ENCODE data around the gene CDC42EP5.
"Not testable (repeated sequence)": the region's sequence is repeated elsewhere in the genome, so short reads cannot be mapped to it uniquely, and the experiment has no call there.

Gene CDC42EP5

GRCh38 chr19:54489766-54490165, 16.7 kb upstream of the CDC42EP5 start:
- no peak for DNase-seq (ENCODE audit: low read depth in 2 of 2)

DNA sequence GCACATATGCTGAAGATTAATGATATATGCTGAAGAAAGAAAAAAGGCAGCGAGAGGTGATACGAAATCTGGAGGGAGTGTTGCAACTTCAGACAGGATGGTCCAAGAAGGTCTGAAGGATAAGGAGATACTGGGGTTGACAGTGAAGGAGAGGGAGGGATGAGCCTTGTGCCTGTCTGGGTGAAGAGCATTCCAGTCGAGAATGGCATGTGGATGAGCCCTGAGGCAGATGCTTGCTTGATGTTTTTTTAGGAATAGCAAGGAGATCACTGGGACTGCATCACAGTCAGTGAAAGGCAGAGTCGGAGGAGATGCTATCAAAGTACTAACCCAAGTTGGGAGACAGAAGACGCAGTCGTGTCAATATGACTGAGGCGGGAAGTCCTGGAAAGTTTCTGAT, 16.2 kb upstream of the CDC42EP5 start:
- no peak for DNase-seq (ENCODE audit: low read depth in 2 of 2)

DNA sequence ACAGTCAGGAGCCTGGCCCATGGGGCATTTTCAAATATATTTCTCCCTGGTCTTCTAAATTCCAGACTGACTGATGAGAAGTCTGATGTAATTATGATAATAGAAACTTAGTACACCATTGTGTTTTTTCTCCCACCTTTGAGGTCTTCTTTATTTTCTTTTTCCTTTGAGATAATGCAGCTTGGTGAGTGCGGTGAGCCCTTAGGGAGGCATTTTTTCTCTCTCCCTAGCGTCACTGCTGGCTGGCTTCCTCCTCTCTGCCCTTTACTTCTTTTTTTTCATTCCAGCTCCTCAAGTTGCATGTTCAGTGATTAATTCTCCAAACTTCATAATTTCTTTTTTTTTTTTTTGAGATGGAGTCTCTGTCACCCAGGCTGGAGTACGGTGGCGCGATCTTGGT, 12.8 kb upstream of the CDC42EP5 start:
- DNase-seq (ENCODE audit: low read depth in 2 of 2), result no peak

DNA sequence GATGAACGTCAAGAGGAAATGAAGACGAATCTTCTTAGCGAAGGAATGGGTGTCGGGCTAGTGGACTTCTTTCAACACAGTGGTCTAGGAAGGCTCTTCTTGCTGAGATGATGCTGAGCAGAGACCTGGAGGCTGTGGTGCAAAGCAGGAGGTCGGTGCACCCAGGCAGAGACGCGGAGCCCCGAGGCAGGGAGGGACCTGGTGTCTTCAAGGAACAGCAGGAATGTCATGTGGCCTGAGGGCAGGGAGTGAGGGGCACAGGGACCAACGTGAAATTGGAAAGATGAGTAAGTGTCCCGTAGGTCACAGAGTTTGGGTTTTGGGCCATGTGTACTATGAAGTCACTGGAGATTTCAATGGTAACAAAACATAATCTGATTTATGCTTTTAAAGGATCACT, 11.4 kb upstream of the CDC42EP5 start:
- no peak for DNase-seq (ENCODE audit: low read depth in 2 of 2)

GRCh38 chr19:54482889-54483288, 9.8 kb upstream of the CDC42EP5 start:
- DNase-seq (ENCODE audit: low read depth in 2 of 2), result no peak

DNA sequence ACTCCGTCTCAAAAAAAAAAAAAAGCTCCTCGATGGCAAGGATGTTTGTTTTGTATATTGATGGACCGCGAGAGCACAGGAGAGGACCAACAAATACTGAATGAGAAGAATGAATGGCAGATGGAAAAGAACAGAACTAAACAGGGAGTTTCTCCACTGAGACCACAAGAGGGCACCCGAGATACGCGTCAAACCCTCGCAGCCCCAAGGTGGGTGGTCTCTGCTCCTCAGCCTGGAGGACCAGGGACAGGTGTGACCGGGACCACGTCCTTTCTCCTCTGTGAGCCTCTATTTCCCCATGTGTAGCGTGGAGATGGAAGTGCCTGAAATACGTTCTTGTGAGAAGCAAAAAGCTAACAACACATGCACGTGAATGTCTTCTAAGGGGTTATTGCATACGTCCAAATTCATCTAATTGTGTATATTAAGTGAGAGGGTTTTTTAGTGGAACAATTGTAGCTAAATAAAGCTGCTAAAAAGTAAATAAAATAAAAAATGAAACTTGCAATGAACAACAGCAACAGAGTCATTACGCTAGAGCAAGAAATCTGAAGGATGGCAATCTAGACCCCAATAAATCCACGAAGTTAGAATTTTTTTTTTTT, 8.3 kb upstream of the CDC42EP5 start:
- no peak for DNase-seq (ENCODE audit: low read depth in 2 of 2)

DNA sequence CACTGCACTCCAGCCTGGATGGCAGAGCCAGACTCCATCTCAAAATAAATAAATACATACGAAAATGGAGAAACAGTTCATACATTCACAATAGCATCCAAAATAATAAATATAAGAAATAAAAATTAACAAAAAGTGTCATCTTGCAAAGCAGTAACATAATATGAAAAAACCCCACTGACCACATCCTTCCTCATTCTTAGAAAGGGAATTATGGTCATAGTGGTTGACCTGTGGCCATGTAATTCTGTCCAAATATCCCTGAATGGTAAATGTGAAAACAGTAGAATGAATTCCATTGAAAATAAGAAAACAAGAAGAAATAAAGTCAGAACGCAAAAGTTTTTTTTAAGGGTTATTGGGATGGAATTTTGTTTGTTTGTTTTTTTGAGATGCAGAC, 7.0 kb upstream of the CDC42EP5 start:
- no peak for DNase-seq (ENCODE audit: low read depth in 2 of 2)

DNA sequence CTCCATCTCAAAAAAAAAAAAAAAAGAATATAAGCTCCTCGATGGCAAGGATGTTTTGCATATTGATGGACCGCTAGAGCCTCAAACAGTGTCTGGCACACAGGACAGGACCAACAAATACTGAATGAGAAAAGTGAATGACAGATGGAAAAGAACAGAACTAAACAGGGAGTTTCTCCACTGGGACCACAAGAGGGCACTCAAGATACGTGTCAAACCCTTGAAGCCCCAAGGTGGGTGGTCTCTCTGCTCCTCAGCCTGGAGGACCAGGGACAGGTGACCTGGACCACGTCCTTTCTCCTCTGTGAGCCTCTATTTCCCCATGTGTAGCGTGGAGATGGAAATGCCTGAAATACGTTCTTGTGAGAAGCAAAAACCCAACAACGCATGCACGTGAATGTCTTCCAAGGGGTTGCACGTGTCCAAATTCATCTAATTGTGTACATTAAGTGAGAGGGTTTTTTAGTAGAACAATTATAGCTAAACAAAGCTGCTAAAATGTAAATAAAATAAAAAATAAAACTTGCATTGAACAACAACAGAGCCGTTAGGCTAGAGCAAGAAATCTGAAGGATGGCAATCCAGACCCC, 5.7 kb upstream of the CDC42EP5 start:
- no peak for DNase-seq (ENCODE audit: low read depth in 2 of 2)

GRCh38 chr19:54477650-54478049, 4.6 kb upstream of the CDC42EP5 start:
- no peak for DNase-seq (ENCODE audit: low read depth in 2 of 2)

DNA sequence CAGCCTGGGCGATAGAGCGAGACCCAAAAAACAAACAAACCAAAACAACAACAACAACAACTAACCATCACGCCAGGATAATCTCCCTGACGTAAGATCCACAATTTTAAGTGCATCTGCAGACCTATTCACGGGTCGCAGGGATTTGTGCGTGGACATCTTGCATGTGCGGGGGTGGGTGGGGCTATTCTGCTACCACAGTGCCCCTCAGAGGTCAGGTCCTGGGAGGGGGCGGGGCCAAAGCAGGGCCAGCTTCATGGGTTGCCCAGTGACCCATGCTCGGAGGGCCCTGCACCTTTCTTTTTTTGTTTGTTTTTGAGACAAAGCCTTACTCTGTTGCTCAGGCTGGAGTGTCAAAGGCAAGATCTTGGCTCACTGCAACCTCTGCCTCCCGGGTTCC, 2.6 kb upstream of the CDC42EP5 start:
- DNase-seq (ENCODE audit: low read depth in 2 of 2), result no peak

GRCh38 chr19:54473892-54474372, 836 bp upstream of the CDC42EP5 start:
- no peak for DNase-seq (ENCODE audit: low read depth in 2 of 2)

- DNase-seq (ENCODE audit: low read depth in 2 of 2), result no peak
Measured at GRCh38 chr19:54470991-54471782, 1.9 kb downstream of the CDC42EP5 start.

- no peak for DNase-seq (ENCODE audit: low read depth in 2 of 2)
Measured at GRCh38 chr19:54470276-54470887, 2.7 kb downstream of the CDC42EP5 start.

DNA sequence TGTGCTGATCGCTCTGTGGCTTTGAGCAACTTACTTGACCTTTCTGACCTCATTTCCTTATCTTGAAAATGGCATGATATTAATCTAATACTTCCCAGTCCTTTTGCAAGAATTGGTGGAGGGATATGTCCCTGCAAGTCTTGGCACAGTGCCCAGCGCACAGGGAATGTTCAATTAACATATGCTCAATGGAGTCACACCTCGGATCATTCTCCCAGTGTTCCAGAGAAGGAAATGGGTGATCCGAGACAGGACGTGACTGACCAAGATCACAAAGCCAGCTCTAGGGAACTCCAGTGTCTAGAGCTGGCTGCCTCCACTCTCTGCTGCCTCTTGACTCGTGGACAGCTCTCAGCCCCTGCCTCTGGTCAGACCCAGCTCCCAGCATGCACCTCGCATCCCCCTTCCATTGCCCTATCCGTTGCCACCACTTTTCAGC, 3.6 kb downstream of the CDC42EP5 start:
- DNase-seq (ENCODE audit: low read depth in 2 of 2), result no peak

DNA sequence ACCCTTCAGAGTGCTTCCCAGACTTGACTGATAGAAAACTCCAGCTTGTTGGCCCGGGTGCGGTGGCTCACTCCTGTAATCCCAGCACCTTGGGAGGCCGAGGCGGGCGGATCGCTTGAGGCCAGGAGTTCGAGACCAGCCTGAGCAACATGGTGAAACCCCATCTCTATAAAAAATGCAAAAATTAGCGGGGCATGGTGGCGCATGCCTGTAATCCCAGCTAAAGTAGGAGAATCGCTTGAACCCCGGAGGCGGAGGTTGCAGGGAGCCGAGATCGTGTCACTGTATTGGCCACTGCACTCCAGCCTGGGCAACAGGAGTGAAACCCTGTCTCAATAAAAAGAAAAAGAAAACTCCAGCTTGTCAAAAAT, 7.0 kb downstream of the CDC42EP5 start:
- DNase-seq (ENCODE audit: low read depth in 2 of 2), result not testable (repeated sequence)

DNA sequence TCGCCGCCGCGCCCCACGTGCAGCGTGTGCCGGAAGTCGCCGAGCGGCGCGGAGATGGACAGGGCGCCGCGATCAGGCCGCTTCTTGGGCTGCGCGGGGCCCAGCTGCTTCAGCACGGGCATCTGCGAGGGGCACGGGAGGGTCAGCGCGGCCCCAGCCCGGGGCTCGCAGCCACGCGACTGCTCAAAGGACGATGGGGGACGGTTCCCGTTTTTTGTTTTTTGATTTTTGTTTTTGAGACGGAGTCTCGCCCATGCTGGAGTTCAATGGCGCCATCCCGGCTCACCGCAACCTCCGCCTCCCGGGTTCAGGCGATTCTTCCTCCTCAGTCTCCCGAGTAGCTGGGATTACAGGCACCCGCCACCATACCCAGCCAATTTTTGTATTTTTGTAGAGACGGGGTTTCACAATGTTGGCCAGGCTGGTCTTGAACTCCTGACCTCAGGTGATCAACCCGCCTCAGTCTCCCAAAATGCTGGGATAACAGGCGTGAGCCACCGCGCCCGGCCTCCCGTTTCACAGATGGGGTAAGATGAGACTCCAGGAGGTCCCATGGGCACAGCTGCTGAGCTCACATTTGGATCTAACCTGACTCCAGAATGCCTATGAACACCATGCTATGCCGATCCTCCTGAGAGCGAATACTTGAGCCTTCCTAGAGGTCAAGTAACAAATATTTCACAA, 7.5 kb downstream of the CDC42EP5 start:
- DNase-seq (ENCODE audit: low read depth in 2 of 2), result no peak

GRCh38 chr19:54464630-54465425, 8.3 kb downstream of the CDC42EP5 start:
- peak in 1 of 2 donors; percentile 47 for DNase-seq (ENCODE audit: low read depth in 2 of 2)

DNA sequence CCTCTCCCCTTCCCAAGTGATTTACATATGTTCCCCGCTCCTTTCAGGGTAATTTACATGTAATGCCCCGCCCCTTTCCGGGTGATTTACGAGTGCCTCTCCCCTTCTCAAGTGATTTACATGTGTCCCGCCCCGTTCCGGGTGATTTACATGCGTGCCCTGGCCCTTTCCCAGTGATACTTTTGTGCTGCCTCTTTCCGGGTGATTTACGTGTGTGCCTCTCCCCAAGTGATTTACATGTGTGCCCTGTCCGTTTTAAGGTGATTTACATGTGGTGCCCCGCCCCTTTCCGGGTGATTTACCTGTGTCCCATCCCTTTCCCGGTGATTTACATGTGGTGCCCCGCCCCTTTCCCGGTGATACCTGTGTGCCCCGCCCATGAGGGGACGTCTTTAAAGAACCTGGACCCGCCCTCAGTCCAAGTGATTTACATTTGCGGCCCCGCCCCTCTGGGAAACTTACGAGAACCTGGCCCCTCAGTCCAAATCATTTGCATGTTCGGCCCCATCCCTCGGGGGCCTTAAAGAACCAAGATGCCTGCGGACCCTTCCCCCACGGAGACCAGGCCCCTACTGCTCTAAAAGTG, 9.0 kb downstream of the CDC42EP5 start:
- peak; percentile 45 to 58 for DNase-seq (ENCODE audit: low read depth in 2 of 2)

GRCh38 chr19:54463531-54464043, 9.5 kb downstream of the CDC42EP5 start, which contains the start of gene LENG9:
LENG9 (minus strand) TSS chr19:54463778; CDS start chr19:54463526, 252 bp downstream.
- DNase-seq (ENCODE audit: low read depth in 2 of 2), result peak; percentile 81 to 93

All from stimulated activated CD4-positive, alpha-beta T cell treated with anti-CD3 and anti-CD28 coated beads, Interleukin-1b, Interleukin-23, amount 100 ng/mL, for 1 hour (primary cell).